NCI-H774 (cell line): ENCODE measurements around the gene GNAZ.
"Not testable (repeated sequence)": the region's sequence is repeated elsewhere in the genome, so short reads cannot be mapped to it uniquely, and the experiment has no call there.

Experiments
- DNase-seq: peaks from one replicate; lab custom pipeline; 2025; lab: John Stamatoyannopoulos, UW

GNAZ gene

GRCh38 chr22:23133922-23134321, 63.6 kb downstream of the GNAZ start:
- no peak for DNase-seq

- DNase-seq = not testable (repeated sequence)
Observed at GRCh38 chr22:23136991-23137390, 66.7 kb downstream of the GNAZ start.

GRCh38 chr22:23137468-23137867, 67.1 kb downstream of the GNAZ start:
- DNase-seq = no peak

GRCh38 chr22:23137905-23138561, 67.7 kb downstream of the GNAZ start:
- no peak for DNase-seq

GRCh38 chr22:23138584-23139435, 68.5 kb downstream of the GNAZ start:
- no peak for DNase-seq

- DNase-seq = no peak
Observed at GRCh38 chr22:23140385-23140784, 70.1 kb downstream of the GNAZ start.

GRCh38 chr22:23142546-23143105, 72.3 kb downstream of the GNAZ start:
- no peak for DNase-seq

- no peak for DNase-seq
Observed at GRCh38 chr22:23143119-23143518, 72.8 kb downstream of the GNAZ start.

- DNase-seq = no peak
Observed at GRCh38 chr22:23144432-23144831, 74.1 kb downstream of the GNAZ start.

GRCh38 chr22:23144932-23145877, 74.9 kb downstream of the GNAZ start, which contains the start of gene RAB36:
Gene RAB36 (plus strand): TSS chr22:23145477. CDS start chr22:23146617, 1,140 bp downstream.
- DNase-seq = peak; percentile 98

GRCh38 chr22:23145878-23146470, 75.7 kb downstream of the GNAZ start:
- DNase-seq = no peak

- DNase-seq = no peak
Observed at GRCh38 chr22:23146478-23147205, 76.3 kb downstream of the GNAZ start.

- DNase-seq = no peak
Observed at GRCh38 chr22:23147617-23148387, 77.5 kb downstream of the GNAZ start.

GRCh38 chr22:23149743-23150238, 79.5 kb downstream of the GNAZ start:
- no peak for DNase-seq

- DNase-seq = no peak
Observed at GRCh38 chr22:23150762-23151161, 80.4 kb downstream of the GNAZ start.

- DNase-seq = no peak
Observed at GRCh38 chr22:23151827-23152226, 81.5 kb downstream of the GNAZ start.

- DNase-seq = no peak
Observed at GRCh38 chr22:23152238-23153114, 82.2 kb downstream of the GNAZ start.

- no peak for DNase-seq
Observed at GRCh38 chr22:23153994-23154393, 83.7 kb downstream of the GNAZ start.

GRCh38 chr22:23154461-23154860, 84.1 kb downstream of the GNAZ start:
- no peak for DNase-seq
